OCI-LY3 (cell line): ENCODE measurements around the gene ANKH.

Experiments used
- H2AFZ ChIP-seq: fragments of 200-600, 300-600 bp; shearing (Covaris generic); 2 replicates; pipeline ENCODE4 v1.6.0; 2014; ENCODE audit warnings: antibody characterized with exemption, low read depth, low read length
- H3K27ac ChIP-seq: fragments of 200-600, 300-600 bp; sonication (generic); 2 replicates; pipeline ENCODE4 v1.5.1; 2014; ENCODE audit warnings: mild to moderate bottlenecking, low read length, moderate library complexity, mixed read lengths
- H3K27me3 ChIP-seq: fragments of 200-600, 300-600 bp; sonication (generic); 2 replicates; pipeline ENCODE4 v1.6.1; 2014; ENCODE audit warnings: low read depth, low read length, mixed read lengths
- H3K36me3 ChIP-seq: fragments of 200-600, 300-600 bp; sonication (generic); replicated peaks from 2 replicates; pipeline ENCODE3; 2014; ENCODE audit warnings: low read depth, low read length, mixed read lengths
- H3K4me1 ChIP-seq: fragments of 300-600, 200-600 bp; sonication (generic); 2 replicates; pipeline ENCODE4 v1.6.1; 2014; ENCODE audit warnings: low read length, mixed read lengths
- H3K4me2 ChIP-seq: fragments of 200-600, 300-600 bp; sonication (generic); 2 replicates; pipeline ENCODE4 v1.6.1; 2014; ENCODE audit warnings: low read length, mixed read lengths
- H3K4me3 ChIP-seq: fragments of 300-600, 200-600 bp; sonication (generic); 2 replicates; pipeline ENCODE4 v1.5.1; 2014; ENCODE audit warnings: antibody characterized with exemption, mild to moderate bottlenecking, low read length, moderate library complexity
- H3K79me2 ChIP-seq: fragments of 300-600, 200-600 bp; shearing (Covaris generic); 2 replicates; pipeline ENCODE4 v1.6.1; 2014; ENCODE audit warnings: mild to moderate bottlenecking, low read length, mixed read lengths
- H3K9ac ChIP-seq: fragments of 300-600, 200-600 bp; shearing (Covaris generic); 2 replicates; pipeline ENCODE4 v1.6.0; 2014; ENCODE audit warnings: mild to moderate bottlenecking, low read length, moderate library complexity
- H3K9me3 ChIP-seq: fragments of 200-600, 300-600 bp; shearing (Covaris generic); 2 replicates; pipeline ENCODE4 v1.6.1; 2014; ENCODE audit warnings: low read length, mixed read lengths; ENCODE audit not compliant: insufficient read depth
- H4K20me1 ChIP-seq: fragments of 200-600, 300-600 bp; sonication (generic); 2 replicates; pipeline ENCODE4 v1.6.1; 2016; ENCODE audit warnings: low read length, mixed read lengths; ENCODE audit not compliant: insufficient read depth
- EZH2phosphoT487 ChIP-seq: fragments of 200-600 bp; shearing (Covaris generic); IDR thresholded peaks from 2 replicates; pipeline ENCODE4 v1.6.1; 2018; ENCODE audit warnings: antibody characterized with exemption, mixed run types, low read depth
- TF ChIP-seq, protein P1 (sequence below): fragments of 200-600, 300-600 bp; sonication (generic); IDR thresholded peaks from 2 replicates; pipeline ENCODE4 v1.5.1; 2014; ENCODE audit warnings: antibody characterized with exemption, low read length, low read depth

ANKH gene

DNA sequence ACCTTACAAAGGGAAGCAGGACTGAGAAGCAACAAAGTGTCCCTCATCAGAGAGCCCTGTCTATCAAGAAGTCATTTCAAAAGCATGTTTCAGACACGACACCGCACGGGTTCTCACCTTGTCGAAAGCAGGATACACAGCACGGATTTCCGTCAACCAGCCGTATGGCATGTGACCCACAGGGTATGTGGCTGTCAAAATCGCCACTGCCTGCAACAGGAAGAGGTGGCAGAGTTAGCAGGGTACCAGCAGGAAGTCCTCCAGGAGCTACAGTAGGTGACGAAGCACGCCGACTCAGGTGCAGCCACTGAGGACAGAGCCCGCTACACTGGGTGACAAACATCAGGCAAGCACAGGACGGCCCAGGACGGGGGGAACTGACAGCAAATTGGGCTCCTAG lies 125.8 kb downstream of the ANKH start:
- TF ChIP-seq, protein P1, sequence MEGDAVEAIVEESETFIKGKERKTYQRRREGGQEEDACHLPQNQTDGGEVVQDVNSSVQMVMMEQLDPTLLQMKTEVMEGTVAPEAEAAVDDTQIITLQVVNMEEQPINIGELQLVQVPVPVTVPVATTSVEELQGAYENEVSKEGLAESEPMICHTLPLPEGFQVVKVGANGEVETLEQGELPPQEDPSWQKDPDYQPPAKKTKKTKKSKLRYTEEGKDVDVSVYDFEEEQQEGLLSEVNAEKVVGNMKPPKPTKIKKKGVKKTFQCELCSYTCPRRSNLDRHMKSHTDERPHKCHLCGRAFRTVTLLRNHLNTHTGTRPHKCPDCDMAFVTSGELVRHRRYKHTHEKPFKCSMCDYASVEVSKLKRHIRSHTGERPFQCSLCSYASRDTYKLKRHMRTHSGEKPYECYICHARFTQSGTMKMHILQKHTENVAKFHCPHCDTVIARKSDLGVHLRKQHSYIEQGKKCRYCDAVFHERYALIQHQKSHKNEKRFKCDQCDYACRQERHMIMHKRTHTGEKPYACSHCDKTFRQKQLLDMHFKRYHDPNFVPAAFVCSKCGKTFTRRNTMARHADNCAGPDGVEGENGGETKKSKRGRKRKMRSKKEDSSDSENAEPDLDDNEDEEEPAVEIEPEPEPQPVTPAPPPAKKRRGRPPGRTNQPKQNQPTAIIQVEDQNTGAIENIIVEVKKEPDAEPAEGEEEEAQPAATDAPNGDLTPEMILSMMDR, result no peak
- Histone ChIP-seq H2AFZ (no peak overlapping the region), H3K4me3 (no peak overlapping the region), H3K4me2 (no peak overlapping the region), H3K79me2 (no peaks in the 10 kb centered on the region), H3K27me3 (no peaks in the 10 kb centered on the region), H3K27ac (no peak overlapping the region), H3K36me3 (no peaks in the 10 kb centered on the region), H4K20me1 (no peaks in the 10 kb centered on the region), H3K9ac (no peak overlapping the region), H3K9me3 (no peaks in the 10 kb centered on the region), H3K4me1 (peaks cover 11% of the 10 kb centered on the region)

DNA sequence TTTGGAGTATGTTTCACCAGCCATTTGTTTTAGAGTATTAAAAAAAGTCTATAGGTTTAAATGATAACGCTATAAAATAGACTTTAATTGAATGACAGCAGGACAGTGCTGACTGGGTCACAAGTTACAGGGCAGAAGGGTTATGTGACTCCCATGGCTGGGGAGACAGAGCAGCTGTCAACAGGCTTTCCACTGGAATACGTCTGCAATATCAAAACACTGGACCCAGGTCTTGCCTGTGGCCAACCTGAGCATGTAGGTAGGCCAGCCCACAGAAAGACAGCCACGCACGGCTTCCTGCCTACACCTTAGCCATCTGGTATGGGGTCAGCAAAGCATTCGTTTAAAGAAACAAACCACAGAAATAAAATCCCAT lies 126.4 kb downstream of the ANKH start:
- no peak overlapping the region for H2AFZ ChIP-seq
- no peak overlapping the region for H3K9ac ChIP-seq
- H3K9me3 ChIP-seq, result no peaks in the 10 kb centered on the region
- no peaks in the 10 kb centered on the region for H3K27me3 ChIP-seq
- TF ChIP-seq EZH2phosphoT487, result no peak
- TF ChIP-seq, protein P1, result no peak
- no peaks in the 10 kb centered on the region for H4K20me1 ChIP-seq
- H3K4me2 ChIP-seq, result no peak overlapping the region
- H3K27ac ChIP-seq, result no peak overlapping the region
- H3K4me3 ChIP-seq, result no peak overlapping the region
- no peaks in the 10 kb centered on the region for H3K79me2 ChIP-seq
- H3K4me1 ChIP-seq, result peaks cover 11% of the 10 kb centered on the region
- H3K36me3 ChIP-seq, result no peaks in the 10 kb centered on the region

DNA sequence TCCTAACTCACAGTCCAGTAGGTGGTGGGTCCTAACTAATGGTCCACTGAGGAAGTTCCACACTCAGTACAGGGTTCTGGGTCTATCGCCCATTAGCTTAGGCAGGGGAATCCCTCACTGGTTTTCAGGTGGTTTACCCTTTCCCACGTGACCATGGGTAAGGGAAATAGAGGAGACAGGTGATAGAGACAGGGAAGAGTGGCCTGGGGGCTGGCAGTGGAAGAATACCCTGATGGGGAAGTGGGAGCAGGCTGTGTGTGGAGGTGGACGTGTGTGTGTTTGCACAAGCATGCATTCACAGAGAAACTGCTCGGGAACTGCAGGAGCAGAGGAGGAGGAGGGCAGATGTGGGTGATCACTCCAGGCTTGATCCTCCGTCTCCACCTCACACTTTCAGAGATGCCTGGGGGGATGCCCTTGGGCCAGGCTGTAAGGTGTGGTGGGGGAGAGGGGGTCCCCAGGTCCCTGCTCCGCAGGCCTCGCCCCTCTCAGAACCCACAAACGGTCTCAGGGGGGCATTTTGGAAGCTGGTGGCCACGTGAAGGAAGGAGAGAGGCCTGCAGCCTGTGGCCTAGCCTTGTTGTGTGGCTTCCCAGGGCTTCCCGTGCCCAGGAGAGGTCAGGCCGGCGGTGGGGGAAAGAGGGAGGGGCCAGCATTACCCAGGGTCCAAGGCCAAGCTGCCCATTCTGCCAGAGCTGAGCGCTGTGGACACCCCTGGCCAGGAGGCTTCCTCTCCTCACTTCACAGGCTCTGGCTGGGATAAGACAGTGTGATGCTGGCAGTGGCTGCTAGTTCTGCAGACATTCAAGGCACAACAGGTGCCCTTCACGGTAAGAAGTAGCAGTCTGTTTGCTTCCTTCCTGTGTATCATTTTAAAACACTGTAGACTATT lies 127.0 kb downstream of the ANKH start:
- peaks cover 11% of the 10 kb centered on the region for H3K4me1 ChIP-seq
- H3K27me3 ChIP-seq, result no peaks in the 10 kb centered on the region
- H3K27ac ChIP-seq, result no peak overlapping the region
- H3K9me3 ChIP-seq, result no peaks in the 10 kb centered on the region
- H3K4me2 ChIP-seq, result peak overlapping the region; percentile 24; the same call in 1 of the 2 replicates
- no peak overlapping the region for H2AFZ ChIP-seq
- H3K9ac ChIP-seq, result no peak overlapping the region
- no peaks in the 10 kb centered on the region for H4K20me1 ChIP-seq
- H3K79me2 ChIP-seq, result no peaks in the 10 kb centered on the region
- H3K4me3 ChIP-seq, result no peak overlapping the region
- TF ChIP-seq, protein P1, result no peak
- TF ChIP-seq EZH2phosphoT487, result no peak
- H3K36me3 ChIP-seq, result no peaks in the 10 kb centered on the region

DNA sequence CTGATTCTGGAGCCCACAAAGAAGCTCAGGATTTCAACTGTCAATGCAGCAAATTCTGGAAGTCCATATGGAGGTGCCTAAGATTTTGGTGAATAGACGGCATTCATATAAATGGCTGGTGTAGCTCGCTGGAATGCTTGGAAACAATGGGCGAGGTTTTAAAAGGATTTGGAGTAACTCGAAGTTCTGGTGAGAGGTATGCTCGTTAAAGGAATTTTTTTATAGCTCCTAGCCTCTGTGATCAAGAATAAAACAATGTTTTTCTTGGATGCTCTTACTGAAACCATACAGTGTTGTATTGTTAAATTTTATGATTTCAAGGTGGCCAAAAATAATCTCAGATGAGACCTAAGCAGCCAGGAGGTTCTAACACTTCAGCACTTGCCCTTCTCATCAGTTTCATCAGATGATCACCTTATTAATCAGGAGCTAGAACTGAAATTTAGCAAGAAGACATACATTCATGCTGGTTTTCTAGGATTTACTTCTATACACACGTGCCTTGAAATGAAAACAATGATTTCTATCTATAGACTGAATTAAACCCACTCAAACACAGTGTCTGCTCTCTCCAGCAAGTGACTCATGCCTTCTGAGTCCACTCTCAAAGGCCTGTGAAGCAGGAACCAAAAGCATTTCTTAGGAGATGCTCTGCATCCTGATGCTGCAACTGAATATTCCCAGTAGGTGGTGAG lies 127.8 kb downstream of the ANKH start:
- Histone ChIP-seq H3K36me3 (no peaks in the 10 kb centered on the region), H3K9ac (no peak overlapping the region), H3K4me1 (peaks cover 11% of the 10 kb centered on the region), H2AFZ (no peak overlapping the region), H3K4me3 (no peak overlapping the region), H4K20me1 (no peaks in the 10 kb centered on the region), H3K4me2 (peak overlapping the region; percentile 24; the same call in 1 of the 2 replicates), H3K79me2 (no peaks in the 10 kb centered on the region), H3K27ac (no peak overlapping the region), H3K9me3 (no peaks in the 10 kb centered on the region), H3K27me3 (no peaks in the 10 kb centered on the region)
- no peak for TF ChIP-seq EZH2phosphoT487
- TF ChIP-seq, protein P1, result no peak
